NCI-H460 (cell line): ENCODE measurements around the gene MANBA. TPM values are rescaled to one million over a fixed set of nuclear protein-coding genes. Genes with fewer than 3 reads are reported as not detected.
"Not testable (repeated sequence)": the region's sequence is repeated elsewhere in the genome, so short reads cannot be mapped to it uniquely, and the experiment has no call there.

ENCODE experiments used
- DNase-seq: peaks from one replicate; pipeline ENCODE4 v3.0.0-alpha.2; 2016; ENCODE audit warnings: low read depth; ENCODE audit errors: extremely low read depth
- total RNA-seq: library from RNA; depleted of rRNA; stranded (reverse); fragments of >200 nt; shearing (Covaris generic); gene quantifications from 2 replicates; pipeline ENCODE4 v1.2.3, GENCODE V29; 2014

The MANBA gene
- total RNA-seq, 1 experiment from 2014 or later: 13.6 TPM

DNA sequence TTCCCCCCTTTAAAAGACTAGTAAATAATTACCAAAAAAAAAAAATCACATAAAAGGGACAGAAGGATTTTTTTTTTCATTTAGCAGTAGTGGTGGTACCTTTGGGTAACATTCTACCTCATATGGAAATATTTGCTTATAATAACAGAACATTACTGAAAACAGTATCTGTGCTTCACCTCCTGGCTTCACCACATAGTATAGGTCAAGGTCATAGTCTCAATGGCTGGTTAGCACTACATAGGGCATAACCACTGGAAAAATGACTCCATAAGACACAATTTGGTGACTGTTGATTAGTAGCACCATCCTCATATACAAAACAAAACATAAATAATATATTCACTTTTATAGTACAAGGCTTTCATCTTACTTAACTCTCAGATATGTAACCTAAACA, 34.7 kb downstream of the MANBA start:
- DNase-seq: no peak

DNA sequence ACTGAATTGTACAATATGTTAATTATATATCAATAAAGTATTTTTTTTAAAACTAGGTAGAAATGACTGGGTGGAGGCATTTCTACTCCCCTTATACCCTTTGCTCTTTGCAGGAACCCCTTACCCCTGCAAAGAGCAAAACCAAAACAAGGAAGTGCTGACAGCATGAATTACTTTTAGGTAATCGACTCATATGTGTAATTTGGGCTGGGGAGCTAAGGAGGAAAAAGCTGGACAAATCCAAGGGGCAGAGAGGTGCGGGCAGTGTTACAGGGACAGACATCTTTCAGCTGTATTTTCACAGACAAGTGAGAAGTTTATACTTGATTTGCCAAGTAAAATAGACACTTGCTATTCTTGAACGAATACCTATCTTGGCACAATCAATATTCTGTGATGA, 35.5 kb downstream of the MANBA start:
- DNase-seq: no peak

DNA sequence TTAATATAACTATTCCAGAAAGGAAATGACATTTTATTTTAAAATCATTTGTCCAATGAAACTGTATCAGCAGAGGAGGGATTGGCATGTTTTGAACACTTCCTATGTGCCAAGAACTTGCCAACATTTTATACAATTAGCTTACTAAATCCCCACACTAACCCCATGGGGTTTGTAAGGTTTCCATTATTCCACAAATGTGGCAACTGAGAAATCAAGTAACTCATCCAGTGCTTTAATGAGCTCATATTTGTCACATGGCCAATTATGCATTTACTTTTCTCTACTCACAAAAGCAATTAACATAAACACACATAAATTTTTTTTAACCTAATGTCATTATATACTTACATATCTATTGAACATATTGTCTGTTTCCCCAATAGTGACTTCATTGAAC, 37.3 kb downstream of the MANBA start:
- no peak for DNase-seq

DNA sequence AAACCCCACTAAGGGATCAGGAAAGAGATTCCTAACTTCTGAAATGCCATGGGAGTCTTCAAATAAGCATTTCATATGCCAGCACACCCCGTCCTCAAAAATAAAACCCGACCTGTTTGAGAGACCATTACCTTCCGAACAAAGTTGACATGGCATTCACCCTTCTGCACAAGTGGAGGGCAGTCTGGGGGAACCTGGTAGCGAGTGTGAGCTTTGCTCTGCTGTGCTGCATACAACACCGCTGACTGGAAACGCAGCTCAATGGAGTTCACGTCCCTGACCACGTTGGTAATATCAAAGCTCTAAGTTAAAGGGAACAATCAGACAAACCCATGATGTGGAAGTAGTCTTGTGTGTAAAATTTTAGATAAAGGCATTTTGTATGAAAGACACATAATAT, 38.0 kb downstream of the MANBA start:
- DNase-seq: no peak

DNA sequence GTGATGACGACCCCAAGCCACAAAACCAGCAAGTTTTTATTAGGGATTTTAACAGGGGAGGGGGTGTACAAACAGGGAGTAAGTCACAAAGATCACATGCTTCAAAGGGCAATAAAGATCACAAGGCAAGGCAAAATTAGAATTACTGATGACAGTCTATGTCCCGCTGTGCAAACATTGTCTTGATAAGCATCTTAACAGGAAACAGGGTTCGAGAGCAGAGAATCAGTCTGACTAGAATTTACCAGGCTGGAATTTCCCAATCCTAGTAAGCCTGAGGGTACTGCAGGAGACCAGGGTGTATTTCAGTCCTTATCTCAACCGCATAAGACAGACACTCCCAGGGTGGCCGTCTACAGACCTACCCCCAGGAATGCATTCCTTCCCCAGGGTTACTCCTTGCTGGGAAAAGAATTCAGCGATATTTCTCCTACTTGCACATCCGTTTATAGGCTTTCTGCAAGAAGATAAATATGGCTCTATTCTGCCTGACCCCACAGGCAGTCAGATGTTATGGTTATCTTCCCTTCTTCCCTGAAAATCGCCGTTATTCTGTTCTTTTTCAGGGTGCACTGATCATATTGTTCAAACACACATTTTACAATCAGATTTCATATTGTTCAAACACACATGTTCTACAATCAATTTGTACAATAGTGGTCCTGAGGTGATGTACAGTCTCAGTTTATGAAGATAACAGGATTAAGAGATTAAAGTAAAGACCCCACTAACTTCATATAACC, 41.8 kb downstream of the MANBA start:
- not testable (repeated sequence) for DNase-seq

DNA sequence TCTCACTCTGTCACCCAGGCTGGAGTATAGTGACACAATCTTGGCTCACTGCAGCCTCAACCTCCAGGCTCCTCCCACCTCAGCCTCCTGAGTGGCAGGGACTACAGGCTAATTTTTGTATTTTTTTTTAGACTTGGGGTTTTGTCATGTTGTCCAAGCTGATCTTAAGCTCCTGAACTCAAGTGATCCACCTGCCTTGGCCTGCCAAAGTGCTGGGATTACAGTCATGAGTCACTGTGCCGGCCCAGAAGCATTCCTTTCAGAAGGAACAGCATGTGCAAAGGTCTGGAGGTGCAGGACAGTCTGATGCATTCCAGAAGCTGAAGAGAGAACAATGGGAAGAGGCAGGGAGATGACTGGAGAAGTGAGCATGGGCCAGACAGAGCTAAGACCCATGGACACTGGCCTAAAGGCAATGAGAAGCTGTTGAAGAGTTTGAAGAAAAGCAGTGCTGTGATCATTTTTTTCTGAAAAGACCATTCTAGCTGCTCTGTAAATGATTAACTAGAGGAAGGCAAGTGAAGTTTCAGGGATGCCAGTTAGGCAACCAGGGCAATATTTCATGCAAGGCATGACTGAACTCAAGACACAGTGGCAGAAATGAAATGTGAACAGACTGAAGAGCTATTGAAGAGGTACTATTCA, 43.2 kb downstream of the MANBA start:
- no peak for DNase-seq

DNA sequence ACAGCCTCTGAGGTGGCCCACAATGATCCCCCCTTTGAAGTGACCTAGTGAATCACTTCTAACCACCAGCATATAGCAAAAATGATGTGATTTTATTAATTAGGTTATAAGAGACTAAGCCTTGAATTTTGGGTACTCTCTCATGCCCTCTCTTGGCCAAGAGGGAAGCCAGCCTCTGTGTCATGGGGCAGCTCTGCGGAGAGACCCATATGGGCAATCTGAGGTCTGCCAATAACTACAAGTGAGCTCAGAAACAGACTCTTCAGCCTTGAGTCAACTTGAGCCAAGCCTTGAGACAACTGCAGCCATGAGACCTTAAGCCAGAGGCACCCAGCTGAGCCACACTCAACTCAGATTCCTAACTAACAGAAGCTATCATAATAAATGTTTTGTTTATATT, 45.7 kb downstream of the MANBA start:
- no peak for DNase-seq

DNA sequence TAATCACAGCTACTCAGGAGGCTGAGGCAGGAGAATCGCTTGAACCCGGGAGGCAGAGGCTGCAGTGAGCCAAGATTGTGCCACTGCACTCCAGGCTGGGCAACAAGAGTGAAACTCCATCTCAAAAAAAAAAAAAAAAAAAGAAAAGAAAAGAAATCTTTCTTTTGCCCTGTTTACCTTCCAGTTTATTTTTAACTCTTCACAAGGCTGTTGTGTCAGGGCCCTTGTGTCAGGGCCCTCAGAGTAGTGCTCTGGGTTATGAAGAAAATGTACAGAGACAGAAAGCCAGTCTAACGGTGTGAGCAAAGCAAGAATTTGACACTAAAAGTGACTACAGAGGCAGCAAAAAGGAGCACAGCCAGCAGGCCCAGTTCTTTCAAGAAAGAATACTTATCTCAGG, 47.0 kb downstream of the MANBA start:
- DNase-seq: not testable (repeated sequence)

DNA sequence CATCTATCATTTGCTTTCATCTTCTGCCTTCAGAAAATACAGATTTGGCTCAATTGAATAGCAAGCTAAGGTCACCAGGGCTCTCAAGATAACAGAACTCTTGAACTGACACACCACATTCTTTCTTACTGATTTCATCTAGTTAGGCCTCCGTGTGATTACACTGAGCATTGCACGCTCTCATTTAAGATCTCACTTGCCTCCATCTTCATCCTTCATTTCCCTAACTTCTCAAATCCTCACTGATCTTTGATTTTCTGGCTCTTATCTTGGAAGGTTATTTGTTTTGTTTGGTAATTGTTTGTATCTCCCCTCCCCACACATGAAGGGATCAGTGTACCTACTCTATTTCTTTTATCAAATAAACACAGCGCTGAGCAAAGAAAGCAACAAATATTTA, 47.7 kb downstream of the MANBA start:
- DNase-seq: no peak

DNA sequence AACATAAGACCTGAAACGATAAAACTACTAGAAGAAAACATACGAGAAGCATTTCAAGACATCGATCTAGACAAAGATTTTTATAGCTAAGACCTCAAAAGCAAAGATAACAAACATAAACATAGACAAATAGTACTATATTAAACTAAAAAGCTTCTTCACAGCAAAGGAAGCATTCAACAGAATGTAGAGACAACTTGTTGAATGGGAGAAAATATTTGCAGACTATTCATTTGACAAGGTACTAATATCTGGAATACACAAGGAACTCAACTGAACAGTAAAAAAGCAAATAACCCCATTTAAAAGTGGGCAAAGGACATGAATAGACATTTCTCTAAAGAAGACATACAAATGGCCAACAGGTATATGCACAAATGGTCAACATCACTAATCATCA, 49.8 kb downstream of the MANBA start:
- DNase-seq: no peak

DNA sequence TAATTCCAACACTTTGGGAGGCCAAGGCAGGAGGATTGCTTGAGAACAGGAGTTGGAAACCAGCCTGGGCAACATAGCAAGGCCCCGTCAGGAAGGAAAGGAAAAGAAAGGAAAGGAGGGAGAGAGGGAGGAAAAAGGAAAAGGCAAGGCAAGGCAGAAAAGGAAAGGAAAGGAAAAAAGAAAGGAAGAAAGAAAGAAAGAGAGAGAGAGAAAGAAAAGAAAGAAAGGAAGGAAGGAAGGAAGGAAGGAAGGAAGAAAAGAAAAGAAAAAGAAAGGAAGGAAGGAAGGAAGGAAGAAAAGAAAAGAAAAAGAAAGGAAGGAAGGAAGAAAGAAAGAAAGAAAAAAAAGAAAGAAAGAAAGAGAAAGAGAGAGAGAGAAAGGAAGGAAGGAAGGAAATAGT, 51.7 kb downstream of the MANBA start:
- DNase-seq: not testable (repeated sequence)

DNA sequence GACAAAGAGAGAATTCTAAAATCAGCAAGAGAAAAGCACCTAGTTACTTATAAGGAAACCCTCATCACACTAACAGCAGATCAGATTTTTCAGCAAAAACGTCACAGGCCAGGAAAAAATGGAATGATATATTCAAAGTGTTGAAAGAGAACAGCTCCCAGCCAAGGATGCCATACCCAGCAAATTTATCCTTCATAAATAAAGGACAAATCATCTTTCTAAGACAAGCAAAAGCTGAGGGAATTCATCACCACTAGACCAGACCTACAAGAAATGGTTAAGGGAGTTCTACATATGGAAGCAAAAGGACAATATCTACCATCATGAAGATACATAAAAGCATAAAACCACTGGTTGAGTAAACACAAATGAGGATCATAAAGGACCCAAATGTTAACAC, 53.6 kb downstream of the MANBA start:
- no peak for DNase-seq

DNA sequence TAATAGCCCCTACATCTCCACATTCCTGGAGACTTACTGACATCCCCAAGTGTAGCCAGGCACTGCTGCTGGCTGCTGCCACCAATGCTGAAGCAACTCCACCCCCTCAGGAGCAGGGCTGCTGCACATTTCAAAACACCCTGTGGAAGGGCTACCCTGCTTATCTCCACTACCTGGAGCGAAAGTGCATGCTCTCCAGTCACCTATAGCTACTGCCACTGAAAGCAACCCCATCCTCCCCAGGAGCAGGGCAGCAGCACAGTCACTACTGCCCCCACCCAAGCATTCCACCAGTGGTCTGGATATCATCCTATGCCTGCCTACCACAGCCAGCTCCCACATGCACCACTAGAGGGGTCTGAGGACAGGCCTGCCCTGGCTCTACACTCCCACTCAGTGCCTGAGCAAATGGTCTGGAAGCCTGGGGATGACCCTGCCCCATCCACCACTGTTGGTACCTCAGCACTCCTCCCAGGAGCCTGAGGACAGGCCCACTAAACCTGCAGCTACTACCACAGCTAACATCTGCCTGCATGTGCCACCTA, 55.3 kb downstream of the MANBA start:
- no peak for DNase-seq

DNA sequence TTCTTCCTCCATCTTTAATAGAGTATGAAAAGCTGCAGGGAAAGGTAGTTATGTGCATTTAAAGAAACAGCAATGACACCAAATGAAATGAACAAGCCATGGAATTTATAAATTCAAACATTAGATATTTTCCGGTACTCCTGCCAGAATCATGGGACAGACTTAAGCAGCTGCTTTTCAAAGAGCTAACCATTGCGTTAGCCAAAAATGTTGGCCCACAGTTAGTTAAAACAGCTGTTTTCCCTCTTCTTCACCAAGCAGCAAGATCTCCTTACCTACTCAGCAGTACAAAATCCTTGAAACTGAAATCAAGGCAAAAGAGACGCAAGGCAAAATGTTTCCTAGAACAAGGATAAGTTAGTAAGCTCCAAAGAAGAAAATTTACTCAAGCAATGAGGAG, 64.0 kb downstream of the MANBA start:
- DNase-seq: no peak

DNA sequence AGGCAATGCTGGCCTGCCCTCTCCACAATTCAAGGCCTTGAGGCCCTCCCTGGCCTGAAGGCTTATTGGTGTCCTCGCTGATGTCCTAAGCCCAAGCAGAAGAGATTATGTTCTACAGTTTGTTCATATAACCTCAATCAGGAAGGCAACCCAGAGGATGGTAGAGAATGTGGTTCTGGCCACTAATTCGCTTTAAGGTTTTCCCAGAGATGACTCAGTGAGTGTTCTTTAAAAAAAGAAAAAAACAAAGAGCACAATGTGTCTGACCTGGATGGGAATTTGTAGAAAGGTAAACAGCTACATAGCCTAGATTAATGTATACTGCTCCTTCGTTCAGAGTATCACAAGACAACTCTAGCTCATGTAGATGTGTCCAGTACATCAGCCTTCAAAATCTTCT, 66.0 kb downstream of the MANBA start:
- DNase-seq: no peak

DNA sequence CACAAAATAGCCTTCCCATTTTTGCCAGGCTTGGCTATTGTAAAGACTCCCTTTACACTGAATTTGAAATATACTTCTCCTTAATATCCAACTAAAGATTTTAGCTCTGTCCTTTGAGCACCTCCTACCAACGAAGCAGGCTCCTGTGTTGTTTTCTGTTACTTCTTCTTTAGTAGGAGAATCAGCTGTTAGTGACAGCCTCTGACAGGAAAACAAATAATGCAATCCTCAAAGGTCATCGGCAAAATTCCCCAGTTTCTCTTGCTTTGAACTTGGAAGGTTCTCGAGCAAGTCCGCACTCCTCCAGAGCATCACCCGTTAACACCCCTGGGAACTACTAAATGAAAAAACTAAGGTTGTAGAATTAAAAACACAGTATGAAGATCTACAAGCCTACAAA, 66.9 kb downstream of the MANBA start:
- no peak for DNase-seq

DNA sequence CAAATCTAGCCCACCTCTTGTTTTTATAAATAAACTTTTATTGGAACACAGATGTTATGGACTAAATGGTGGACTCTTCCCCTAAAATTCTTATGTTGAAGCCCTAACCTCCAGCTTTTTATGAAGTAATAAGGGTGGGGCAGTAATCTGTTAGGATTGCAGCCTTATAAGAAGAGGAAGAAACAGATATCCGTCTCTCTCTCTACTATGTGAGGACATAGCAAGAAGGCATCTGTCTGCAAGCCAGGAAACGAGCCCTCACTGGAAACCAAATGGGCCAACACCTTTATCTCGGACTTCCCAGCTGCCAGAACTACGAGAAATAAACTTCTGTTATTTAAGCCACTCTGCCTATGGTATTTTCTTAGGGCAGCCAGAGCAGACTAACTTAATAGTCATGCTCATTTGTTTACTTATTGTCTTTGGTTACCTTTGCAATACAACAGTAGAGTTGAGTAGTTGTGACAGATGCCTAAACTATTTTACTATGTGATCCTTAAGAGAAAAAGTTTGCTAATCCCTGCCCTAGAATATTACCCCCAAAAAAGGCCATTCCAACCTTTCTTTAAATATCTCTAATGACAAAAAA, 67.4 kb downstream of the MANBA start:
- no peak for DNase-seq

DNA sequence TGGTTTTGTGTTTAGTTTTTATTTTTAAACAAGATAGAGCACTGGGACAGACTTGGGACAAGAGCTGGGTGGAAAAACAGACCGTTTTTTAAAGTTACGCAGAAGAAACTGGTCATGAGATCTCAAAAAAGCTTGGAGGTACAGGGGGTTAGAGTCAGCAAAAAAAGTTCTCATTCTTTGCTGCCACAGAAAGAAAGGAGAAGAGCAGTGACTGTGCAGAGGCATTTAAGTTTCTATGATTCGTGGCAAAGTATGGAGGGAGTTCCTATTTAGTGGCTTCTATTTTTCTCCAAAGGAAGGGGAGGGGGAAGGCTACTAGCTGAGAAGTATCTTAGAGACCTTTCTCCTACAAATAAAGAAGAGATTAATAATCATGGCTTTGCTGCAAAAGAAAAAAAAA, 68.3 kb downstream of the MANBA start:
- no peak for DNase-seq

DNA sequence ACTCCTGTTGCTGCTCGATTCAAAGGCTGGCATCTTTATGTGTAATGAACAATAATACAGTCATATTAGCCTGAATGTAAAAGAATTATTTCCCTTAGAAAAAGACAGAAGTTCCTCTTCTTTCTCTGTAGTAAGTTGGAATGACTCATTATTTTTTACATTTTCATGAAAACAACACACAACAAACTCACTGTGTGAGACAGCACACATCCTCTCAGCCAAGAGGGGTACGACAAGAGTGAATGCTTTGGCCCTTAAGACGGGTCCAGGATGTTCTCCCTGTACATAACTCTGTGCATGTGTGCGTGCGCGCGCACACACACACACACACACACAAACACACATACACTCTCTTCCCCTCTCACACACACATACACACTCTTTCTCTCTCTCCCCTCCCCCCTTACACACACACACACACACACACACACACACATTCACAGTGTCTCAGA, 72.8 kb downstream of the MANBA start:
- no peak for DNase-seq

DNA sequence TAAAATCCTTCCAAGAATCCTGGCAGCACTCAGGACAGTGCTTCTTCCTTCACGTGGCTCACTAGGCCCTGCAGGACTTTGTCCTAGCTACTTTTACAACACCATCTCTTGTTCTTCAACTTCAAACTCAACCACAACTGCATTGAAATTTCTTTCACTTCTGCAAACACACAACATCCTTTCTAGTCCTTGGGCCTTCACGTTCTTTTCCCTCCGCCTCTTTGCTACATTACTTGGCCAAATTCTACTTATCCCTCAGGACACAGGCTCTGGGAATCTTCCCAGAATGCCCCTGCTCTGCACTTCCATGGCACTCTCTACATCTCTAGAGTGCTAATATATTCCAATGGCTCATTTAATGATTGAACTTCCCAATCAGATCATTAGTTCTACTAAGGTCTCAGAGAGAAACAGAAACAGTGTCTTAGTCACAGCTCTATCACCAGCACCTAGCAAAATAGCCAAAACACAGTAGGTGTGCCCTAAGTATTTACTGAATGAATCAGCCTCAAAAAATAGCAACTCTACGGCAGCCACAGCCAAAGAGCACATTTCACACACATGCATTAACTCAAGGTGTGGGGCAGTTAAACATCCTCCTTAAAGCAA, 73.3 kb downstream of the MANBA start:
- DNase-seq: peak; percentile 1

DNA sequence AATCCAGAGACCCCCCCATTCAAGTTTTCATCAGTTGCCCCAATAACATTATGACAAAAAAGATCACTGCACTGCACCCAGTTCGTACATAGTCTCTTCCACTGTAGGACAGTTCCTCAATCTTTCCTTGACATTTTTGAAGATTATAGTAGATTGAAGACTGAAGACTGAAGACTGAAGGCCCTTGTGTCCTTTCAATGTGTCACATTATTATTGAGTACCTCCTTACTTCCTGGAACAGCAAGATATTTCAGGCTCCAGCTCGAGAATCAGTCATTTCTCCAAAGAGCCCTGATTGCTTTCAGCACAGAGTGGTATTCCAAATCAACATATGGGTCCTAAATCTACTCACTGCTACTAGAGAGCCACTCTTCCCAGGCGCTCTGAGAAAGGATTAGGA, 75.0 kb downstream of the MANBA start:
- DNase-seq: no peak
